Measurements from ENCODE around the gene VWA1.

DNA sequence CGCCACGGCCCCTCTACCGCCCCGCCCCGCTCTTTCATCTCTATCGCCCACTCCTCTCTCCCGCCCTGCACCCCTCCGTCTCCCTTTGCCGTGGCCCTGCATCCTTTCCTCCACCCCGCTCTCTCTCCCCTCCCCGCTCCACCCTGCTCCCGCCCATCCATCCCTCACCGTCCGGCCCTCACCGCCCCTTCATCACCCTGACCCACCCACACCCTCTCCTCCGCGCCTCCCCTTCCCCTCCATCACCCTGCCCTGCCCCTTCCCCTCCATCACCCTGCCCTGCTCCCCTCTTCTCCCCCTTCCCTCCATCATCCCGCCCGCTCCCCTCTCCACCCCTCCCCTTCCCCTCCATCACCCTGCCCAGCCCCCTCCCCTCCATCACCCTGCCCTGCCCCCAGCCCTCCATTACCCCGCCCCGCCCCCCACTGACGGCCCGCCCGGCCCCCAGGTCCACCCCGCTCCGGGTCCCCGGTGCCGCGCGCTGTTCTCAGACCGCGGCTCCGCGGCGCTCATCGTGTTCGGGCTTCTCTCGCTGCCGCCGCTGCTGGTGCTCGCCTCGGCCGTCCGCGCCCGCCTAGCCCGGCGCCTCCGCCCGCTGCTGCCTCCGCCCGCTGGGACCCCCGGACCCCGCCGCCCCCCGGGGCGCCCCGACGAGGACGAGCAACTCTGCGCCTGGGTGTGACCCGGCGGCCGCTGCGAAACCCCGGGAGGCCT is 8.2 kb upstream of the VWA1 start:
- TF ChIP-seq YY1 (IDR thresholded peaks at IDR 0.05; ENCODE audit: insufficient read depth, insufficient read length) (no peak), ZNF274 (IDR thresholded peaks at IDR 0.05; ENCODE audit: low read depth, low read length) (no peak)

All from NT2/D1 (cell line).